HG02763 (cell line): ENCODE data around the gene SORBS1.

Source experiments
- ATAC-seq: cut with Tn5 transposase; IDR thresholded peaks from one replicate; pipeline ENCODE4 v1.9.1; 2021; ENCODE audit warnings: mild to moderate bottlenecking, moderate library complexity; ENCODE audit not compliant: unreplicated experiment

SORBS1 gene

GRCh38 chr10:95467162-95467599 is 94.0 kb downstream of the SORBS1 start:
- ATAC-seq = no peak

GRCh38 chr10:95466436-95466835 is 94.7 kb downstream of the SORBS1 start:
- no peak for ATAC-seq

- no peak for ATAC-seq
Observed at GRCh38 chr10:95464280-95464679, 96.9 kb downstream of the SORBS1 start.

GRCh38 chr10:95462740-95463667 is 98.2 kb downstream of the SORBS1 start:
- no peak for ATAC-seq

- ATAC-seq = no peak
Observed at GRCh38 chr10:95461611-95462010, 99.6 kb downstream of the SORBS1 start.

GRCh38 chr10:95459446-95460045 is 101.6 kb downstream of the SORBS1 start:
- no peak for ATAC-seq

GRCh38 chr10:95458871-95459270 is 102.3 kb downstream of the SORBS1 start:
- ATAC-seq = no peak

- ATAC-seq = no peak
Observed at GRCh38 chr10:95458014-95458413, 103.2 kb downstream of the SORBS1 start.

GRCh38 chr10:95457319-95457886 is 103.8 kb downstream of the SORBS1 start:
- ATAC-seq = no peak

GRCh38 chr10:95456516-95456915 is 104.7 kb downstream of the SORBS1 start:
- ATAC-seq = no peak

- no peak for ATAC-seq
Observed at GRCh38 chr10:95454940-95455339, 106.2 kb downstream of the SORBS1 start.

- ATAC-seq = no peak
Observed at GRCh38 chr10:95454356-95454755, 106.8 kb downstream of the SORBS1 start.

GRCh38 chr10:95451568-95452524 is 109.3 kb downstream of the SORBS1 start:
- ATAC-seq = no peak

- no peak for ATAC-seq
Observed at GRCh38 chr10:95451150-95451549, 110.0 kb downstream of the SORBS1 start.

GRCh38 chr10:95450188-95450587 is 111.0 kb downstream of the SORBS1 start:
- no peak for ATAC-seq

GRCh38 chr10:95447685-95448084 is 113.5 kb downstream of the SORBS1 start:
- ATAC-seq = no peak

- peak; percentile 42 for ATAC-seq
Observed at GRCh38 chr10:95445837-95446486, 115.2 kb downstream of the SORBS1 start.

- ATAC-seq = no peak
Observed at GRCh38 chr10:95445223-95445836, 115.8 kb downstream of the SORBS1 start.

GRCh38 chr10:95444792-95445191 is 116.4 kb downstream of the SORBS1 start:
- no peak for ATAC-seq

GRCh38 chr10:95443636-95444035 is 117.5 kb downstream of the SORBS1 start:
- no peak for ATAC-seq
